Stomach smooth muscle (tissue), 2 donors: ENCODE measurements around the gene FAAP100.
"Not testable (repeated sequence)": the region's sequence is repeated elsewhere in the genome, so short reads cannot be mapped to it uniquely, and the experiment has no call there.

Experiments used
- H3K27ac ChIP-seq: one replicate; pipeline ENCODE4 v1.7.0; 2013; ENCODE audit warnings: mild to moderate bottlenecking, low read length, inconsistent platforms
- H3K27me3 ChIP-seq, 2 donors: one replicate each; pipeline ENCODE4 v1.7.0; 2013; ENCODE audit warnings: low read length in 2 of 2; ENCODE audit not compliant: insufficient read depth in 2 of 2, control insufficient read depth in 1 of 2
- H3K36me3 ChIP-seq, 2 donors: one replicate each; pipeline ENCODE4 v1.7.0; 2013; ENCODE audit warnings: low read length in 2 of 2; ENCODE audit not compliant: control insufficient read depth in 2 of 2, insufficient read depth in 2 of 2
- H3K4me1 ChIP-seq: one replicate; pipeline ENCODE4 v1.7.0; 2013; ENCODE audit warnings: low read length; ENCODE audit not compliant: control insufficient read depth, insufficient read depth
- H3K4me3 ChIP-seq, 2 donors: one replicate each; pipeline ENCODE4 v1.7.0; 2013; ENCODE audit warnings: low read length in 2 of 2
- H3K9ac ChIP-seq, 2 donors: one replicate each; pipeline ENCODE4 v1.7.0; 2013; ENCODE audit warnings: low read length in 2 of 2, mild to moderate bottlenecking in 1 of 2
- H3K9me3 ChIP-seq, 2 donors: one replicate each; pipeline ENCODE4 v1.7.0; 2013; ENCODE audit warnings: low read length in 2 of 2; ENCODE audit not compliant: control insufficient read depth in 2 of 2
- donor health status: healthy.
- donor health status: Pancreatic carcinoma.

Gene FAAP100, protein sequence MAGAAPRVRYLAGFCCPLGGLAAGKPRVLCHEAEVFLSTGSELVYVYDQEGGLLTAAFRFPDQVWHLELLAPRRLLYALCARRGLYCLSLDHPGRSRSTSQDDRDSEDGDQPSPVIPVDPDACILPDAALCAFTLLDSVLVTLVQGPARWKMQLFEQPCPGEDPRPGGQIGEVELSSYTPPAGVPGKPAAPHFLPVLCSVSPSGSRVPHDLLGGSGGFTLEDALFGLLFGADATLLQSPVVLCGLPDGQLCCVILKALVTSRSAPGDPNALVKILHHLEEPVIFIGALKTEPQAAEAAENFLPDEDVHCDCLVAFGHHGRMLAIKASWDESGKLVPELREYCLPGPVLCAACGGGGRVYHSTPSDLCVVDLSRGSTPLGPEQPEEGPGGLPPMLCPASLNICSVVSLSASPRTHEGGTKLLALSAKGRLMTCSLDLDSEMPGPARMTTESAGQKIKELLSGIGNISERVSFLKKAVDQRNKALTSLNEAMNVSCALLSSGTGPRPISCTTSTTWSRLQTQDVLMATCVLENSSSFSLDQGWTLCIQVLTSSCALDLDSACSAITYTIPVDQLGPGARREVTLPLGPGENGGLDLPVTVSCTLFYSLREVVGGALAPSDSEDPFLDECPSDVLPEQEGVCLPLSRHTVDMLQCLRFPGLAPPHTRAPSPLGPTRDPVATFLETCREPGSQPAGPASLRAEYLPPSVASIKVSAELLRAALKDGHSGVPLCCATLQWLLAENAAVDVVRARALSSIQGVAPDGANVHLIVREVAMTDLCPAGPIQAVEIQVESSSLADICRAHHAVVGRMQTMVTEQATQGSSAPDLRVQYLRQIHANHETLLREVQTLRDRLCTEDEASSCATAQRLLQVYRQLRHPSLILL

DNA sequence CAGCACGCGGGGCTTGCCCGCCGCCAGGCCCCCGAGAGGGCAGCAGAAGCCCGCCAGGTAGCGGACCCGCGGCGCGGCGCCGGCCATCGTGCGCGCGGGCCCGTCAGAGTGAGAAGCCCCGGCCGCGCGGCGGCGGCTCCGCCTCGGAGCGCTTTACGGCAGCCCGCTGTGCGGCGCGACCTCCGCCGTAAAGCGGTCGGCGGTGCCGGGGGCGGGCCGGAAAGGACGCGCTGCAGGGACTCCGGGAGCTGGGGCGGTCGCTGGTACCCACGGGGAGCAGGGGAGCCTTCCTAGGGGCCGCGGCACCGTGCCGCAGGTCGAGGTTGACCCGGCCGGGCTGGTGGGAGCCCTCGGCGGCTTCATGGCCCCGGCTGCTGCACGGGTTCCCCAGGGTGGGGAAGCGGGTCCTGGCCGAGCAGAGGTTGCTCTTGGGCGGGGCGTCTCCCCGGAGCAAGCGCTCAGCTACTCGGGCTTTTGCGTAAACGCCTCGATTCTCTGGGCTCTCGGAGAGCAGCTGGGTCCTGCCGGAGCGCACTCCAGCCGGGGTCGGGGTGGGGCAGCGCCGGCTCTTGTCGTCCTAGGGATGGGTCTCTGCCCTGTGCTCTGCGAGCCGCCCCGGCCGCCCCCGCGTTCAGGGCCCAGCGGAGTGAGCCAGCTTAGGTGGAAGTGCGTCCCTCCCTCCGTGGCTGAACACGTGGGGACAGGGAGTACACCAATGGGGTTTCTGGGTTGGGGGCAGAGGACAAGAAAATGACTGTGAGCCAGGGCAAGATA, at the start of gene FAAP100:
Gene FAAP100, minus strand, starts transcription at position 110 of the 774 bp plus-strand sequence. Its CDS starts 23 bp downstream, at position 87.
- Histone ChIP-seq H3K36me3 (peaks cover 17 to 19% of the 10 kb centered on the region in 2 donors), H3K27ac (peak within 1 kb of the TSS; percentile 46)

DNA sequence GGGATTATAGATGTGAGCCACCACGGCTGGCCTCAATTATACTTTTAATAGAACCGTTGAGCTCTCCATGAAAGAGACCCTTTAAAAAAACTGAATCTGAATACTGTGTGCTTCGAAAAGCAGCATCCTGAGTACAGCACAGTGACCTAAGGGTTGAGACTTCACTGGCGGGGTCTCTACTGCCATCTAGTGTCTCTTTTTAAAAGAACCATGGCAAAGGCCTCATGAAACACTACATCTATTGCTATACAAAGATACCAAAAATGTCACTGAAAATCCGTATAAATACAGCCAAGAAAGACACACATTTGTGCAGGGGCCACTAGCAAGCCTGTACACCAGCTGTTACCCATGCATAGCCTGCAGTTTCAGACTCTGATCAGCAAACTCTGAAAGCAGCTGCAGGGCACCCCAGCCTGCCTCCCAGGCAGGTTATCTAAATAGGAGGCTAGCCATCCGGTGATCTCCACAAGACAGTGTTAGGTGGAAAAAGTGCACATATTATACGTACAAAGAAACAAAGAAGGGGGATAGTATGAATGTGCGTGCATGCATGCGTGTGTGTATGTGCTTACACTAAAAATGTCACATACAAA, 49.5 kb upstream of the FAAP100 start:
- Histone ChIP-seq H3K4me1 (peaks cover 5% of the 10 kb centered on the region), H3K36me3 (peaks cover 37 to 40% of the 10 kb centered on the region in 2 donors), H3K27ac (no peak overlapping the region), H3K9ac (no peak overlapping the region), H3K27me3 (no peaks in the 10 kb centered on the region), H3K4me3 (no peak overlapping the region), H3K9me3 (no peaks in the 10 kb centered on the region)

More for the DNA sequence above, at the start of gene FAAP100:
- H3K4me3 ChIP-seq: peak within 1 kb of the TSS; percentile 84 to 87
- no peaks in the 10 kb centered on the region for H3K27me3 ChIP-seq
- H3K9me3 ChIP-seq: no peaks in the 10 kb centered on the region
- H3K4me1 ChIP-seq: peaks cover 23% of the 10 kb centered on the region
- H3K9ac ChIP-seq: peak within 1 kb of the TSS; percentile 58 to 78

DNA sequence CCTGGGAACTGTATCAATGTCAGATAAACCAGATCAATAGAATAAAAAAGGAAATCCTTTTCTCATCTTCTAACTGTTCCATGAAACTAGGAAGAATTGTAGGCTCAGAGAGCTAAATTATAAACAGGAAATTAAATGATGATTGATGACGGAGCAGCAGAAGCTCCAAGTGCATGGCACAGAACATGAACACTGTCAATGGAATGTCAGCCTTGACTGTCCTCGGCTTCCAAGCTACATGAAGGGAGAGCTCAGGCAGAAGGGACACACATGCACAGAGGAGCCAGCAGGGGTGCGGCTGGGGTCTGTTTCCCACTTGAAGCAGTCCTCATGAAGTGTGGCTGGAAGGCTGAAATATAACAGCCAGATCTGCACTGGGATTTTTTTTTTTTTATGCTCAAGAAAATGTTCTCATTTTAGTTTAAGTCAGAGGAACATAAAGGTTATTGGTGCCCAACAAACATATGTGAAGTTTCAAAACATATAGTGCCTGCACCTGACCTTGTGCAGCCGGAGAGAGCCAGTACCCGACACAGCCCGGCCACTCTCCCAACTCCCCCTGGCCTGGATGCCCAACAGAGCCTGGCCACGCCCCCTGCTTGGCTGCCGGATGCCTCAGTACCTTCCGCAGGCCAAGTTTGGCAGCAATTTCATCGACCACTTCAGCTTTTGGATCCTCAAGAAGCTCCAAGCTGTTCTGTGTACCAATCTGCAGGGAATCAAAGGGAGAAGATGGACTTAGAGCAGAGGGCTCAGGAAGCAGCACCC, 47.8 kb upstream of the FAAP100 start:
- no peaks in the 10 kb centered on the region for H3K9me3 ChIP-seq
- peaks cover 37 to 41% of the 10 kb centered on the region in 2 donors for H3K36me3 ChIP-seq
- no peak overlapping the region for H3K4me3 ChIP-seq
- H3K27me3 ChIP-seq: no peaks in the 10 kb centered on the region
- H3K27ac ChIP-seq: no peak overlapping the region
- no peak overlapping the region for H3K9ac ChIP-seq
- peaks cover 5% of the 10 kb centered on the region for H3K4me1 ChIP-seq

DNA sequence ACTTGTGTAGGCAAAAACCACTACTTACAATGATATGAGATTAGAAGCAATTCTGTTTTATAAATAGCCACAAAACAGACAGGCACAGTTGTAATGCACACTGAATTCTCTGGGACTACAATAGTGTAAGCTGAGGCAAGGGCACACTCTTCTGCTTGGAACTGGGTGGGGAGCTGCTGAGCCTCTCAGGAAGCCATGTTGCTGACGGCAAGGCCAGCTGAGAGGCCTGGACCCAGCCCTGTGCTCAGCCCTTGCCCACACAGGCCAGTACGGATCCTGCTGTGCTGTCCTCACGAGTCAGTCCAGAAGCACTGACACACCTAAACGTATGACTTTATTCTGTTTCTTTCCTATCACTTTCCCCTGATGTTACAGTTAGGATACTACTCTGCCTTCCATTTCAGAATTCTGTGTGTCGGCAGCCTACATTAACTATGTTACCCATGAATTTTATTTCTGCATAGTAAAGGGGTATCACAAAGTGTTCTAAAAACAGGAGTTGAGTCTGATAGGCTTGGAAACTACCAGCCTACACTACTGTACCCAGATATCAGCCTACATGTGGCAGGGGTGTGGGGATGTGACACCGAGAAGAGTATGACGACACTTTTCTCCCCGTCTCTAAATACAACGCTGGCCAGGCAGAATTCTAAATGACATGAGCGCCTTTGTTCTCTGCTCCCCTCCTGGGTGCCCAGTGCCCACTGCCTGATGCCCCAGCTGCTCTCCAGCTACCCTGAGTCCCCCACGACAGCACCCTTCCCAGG, 41.1 kb upstream of the FAAP100 start:
- H3K27me3 ChIP-seq: no peaks in the 10 kb centered on the region
- H3K9me3 ChIP-seq: no peaks in the 10 kb centered on the region
- no peak overlapping the region for H3K9ac ChIP-seq
- H3K4me1 ChIP-seq: no peaks in the 10 kb centered on the region
- H3K36me3 ChIP-seq: peaks cover 37 to 52% of the 10 kb centered on the region in 2 donors
- no peak overlapping the region for H3K27ac ChIP-seq
- H3K4me3 ChIP-seq: no peak overlapping the region

DNA sequence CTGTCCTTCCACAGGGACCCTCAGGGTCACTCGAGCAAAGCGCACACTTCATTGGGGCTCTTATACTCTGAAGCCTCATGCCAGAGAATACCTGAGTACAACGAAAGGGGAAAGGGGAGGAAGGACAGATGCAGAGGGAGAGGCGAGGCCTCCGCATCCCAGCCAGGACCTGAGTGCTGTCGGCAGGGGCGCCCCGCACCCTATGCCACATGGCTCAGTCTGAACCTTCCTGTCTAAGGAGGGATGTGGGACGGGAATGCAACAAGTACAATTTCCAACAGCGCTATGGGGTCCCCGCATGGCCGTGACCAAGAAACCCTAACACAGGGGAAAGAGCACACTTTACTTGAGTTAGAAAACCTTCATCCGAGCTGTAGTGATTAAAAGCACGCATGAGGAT, 39.8 kb upstream of the FAAP100 start:
- H3K27me3 ChIP-seq: no peaks in the 10 kb centered on the region
- H3K4me1 ChIP-seq: no peaks in the 10 kb centered on the region
- H3K9ac ChIP-seq: no peak overlapping the region
- peaks cover 38 to 50% of the 10 kb centered on the region in 2 donors for H3K36me3 ChIP-seq
- no peak overlapping the region for H3K4me3 ChIP-seq
- no peaks in the 10 kb centered on the region for H3K9me3 ChIP-seq
- no peak overlapping the region for H3K27ac ChIP-seq

DNA sequence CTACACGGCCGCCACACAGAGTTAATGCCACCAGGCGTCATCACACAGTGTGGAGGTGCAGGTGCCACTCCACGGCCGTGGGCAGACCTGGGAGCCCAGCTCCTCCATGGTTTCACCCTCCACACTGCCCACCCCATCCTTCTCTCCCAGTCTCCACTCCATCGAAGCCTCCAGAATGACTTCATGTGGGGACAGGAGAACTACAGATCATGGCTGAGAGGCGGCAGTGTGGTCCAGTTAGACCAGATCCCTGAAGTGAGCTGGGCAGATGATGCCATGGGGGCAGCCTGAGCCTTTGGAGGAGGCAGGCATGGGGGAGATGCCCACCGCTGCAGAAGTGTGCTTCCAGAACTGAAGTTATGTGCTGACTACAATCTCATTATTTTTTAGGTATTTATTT, 38.0 kb upstream of the FAAP100 start:
- Histone ChIP-seq H3K4me3 (no peak overlapping the region), H3K27me3 (no peaks in the 10 kb centered on the region), H3K4me1 (no peaks in the 10 kb centered on the region), H3K9ac (no peak overlapping the region), H3K9me3 (no peaks in the 10 kb centered on the region), H3K36me3 (peaks cover 34 to 59% of the 10 kb centered on the region in 2 donors), H3K27ac (no peak overlapping the region)

DNA sequence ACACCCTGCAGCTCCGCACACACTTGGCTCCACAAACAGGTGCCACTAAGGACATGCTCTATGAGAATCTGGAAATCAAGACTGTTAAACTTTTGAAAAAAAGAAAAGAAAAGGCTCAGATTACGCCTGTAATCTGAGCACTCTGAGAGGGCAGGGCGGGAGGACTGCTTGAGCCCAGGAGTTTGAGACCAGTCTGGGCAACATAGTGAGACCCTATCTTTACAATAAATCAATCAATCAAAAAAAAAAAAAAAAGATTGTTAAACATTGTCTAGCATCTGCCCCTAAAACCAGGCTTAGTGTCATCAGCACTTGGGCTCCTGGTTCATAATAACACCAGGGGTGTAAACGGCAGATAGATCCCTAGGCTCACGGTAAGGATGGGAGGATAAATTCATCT, 37.5 kb upstream of the FAAP100 start:
- H3K27me3 ChIP-seq: no peaks in the 10 kb centered on the region
- no peak overlapping the region for H3K4me3 ChIP-seq
- no peaks in the 10 kb centered on the region for H3K4me1 ChIP-seq
- no peak overlapping the region for H3K9ac ChIP-seq
- no peaks in the 10 kb centered on the region for H3K9me3 ChIP-seq
- peaks cover 32 to 57% of the 10 kb centered on the region in 2 donors for H3K36me3 ChIP-seq
- H3K27ac ChIP-seq: no peak overlapping the region

DNA sequence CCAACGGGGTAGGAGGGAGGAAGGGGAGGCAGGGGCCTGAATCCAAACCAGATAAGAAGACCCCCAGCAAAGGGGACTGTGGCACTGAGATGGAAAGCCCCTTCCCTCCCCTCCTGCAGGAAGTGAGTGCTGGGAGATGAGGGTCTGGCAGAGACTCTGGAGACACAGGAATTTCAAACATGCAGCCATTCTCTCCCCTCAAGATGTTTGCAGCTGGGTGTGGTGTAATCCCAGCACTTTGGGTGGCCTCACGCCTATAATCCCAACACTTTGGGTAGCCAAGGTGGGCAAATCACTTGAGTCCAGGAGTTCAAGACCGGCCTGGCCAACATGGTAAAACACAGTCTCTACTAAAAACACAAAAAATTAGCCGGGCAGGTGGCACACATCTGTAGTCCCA, 33.9 kb upstream of the FAAP100 start:
- peaks cover 51 to 54% of the 10 kb centered on the region in 2 donors for H3K36me3 ChIP-seq
- H3K9ac ChIP-seq: no peak overlapping the region
- no peaks in the 10 kb centered on the region for H3K27me3 ChIP-seq
- no peaks in the 10 kb centered on the region for H3K4me1 ChIP-seq
- no peak overlapping the region for H3K27ac ChIP-seq
- H3K4me3 ChIP-seq: no peak overlapping the region
- H3K9me3 ChIP-seq: no peaks in the 10 kb centered on the region

DNA sequence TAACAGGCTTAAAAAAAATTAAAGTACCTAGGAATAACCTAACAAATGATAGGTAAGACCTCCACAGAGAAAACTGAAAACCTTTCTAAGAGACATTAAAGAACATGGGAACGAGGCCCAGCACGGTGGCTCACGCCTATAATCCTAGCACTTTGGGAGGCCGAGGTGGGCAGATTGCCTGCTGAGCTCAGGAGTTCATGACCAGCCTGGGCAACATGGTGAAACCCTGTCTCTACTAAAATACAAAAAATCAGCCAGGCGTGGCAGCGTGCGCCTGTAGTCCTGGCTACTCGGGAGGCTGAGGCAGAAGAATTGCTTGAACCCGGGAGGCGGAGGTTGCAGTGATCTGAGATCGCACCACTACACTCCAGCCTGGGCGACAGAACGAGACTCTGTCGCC, 32.6 kb upstream of the FAAP100 start:
- H3K27me3 ChIP-seq, H3K27ac ChIP-seq, H3K4me3 ChIP-seq, H3K9me3 ChIP-seq, H3K4me1 ChIP-seq, H3K9ac ChIP-seq: not testable (repeated sequence)
- peaks cover 44 to 48% of the 10 kb centered on the region in 2 donors for H3K36me3 ChIP-seq
